Measurements from ENCODE around the gene LBP.

DNA sequence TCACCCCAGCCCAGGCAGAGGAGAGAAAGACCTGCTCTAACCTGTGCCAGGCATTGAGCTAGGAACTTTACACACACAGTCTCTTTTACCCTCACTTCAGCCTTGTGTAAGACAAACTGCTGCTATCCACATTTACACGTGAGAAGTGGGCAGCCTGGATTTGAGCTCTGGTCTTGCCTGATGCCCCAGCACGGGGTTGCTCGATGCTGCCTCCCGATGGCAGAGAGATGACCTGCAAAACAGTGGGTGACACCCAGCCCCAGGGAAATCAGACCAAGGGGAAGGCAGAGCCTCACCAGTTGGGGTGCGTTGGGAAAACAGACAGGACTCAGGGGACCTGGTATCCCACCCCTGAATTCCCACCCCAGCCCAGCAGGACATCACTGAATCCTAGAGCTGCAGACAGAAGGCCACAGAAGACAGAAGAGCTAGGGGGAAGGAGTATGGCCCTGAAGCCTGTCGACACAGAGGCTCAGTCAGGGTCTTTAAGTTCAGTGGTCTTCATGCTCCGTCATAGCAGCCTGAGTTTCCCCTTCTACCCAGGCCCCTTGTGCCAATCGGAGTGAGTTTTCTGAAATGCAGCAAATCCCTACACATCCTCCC, 41.3 kb upstream of the LBP start:
- TF ChIP-seq, protein P1, sequence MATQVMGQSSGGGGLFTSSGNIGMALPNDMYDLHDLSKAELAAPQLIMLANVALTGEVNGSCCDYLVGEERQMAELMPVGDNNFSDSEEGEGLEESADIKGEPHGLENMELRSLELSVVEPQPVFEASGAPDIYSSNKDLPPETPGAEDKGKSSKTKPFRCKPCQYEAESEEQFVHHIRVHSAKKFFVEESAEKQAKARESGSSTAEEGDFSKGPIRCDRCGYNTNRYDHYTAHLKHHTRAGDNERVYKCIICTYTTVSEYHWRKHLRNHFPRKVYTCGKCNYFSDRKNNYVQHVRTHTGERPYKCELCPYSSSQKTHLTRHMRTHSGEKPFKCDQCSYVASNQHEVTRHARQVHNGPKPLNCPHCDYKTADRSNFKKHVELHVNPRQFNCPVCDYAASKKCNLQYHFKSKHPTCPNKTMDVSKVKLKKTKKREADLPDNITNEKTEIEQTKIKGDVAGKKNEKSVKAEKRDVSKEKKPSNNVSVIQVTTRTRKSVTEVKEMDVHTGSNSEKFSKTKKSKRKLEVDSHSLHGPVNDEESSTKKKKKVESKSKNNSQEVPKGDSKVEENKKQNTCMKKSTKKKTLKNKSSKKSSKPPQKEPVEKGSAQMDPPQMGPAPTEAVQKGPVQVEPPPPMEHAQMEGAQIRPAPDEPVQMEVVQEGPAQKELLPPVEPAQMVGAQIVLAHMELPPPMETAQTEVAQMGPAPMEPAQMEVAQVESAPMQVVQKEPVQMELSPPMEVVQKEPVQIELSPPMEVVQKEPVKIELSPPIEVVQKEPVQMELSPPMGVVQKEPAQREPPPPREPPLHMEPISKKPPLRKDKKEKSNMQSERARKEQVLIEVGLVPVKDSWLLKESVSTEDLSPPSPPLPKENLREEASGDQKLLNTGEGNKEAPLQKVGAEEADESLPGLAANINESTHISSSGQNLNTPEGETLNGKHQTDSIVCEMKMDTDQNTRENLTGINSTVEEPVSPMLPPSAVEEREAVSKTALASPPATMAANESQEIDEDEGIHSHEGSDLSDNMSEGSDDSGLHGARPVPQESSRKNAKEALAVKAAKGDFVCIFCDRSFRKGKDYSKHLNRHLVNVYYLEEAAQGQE (IDR thresholded peaks at IDR 0.05; ENCODE audit: low read depth): no peak
- no peak for TF ChIP-seq POLR2AphosphoS5 (IDR thresholded peaks at IDR 0.05; ENCODE audit: low read depth, low read length)
- TF ChIP-seq, protein P2, sequence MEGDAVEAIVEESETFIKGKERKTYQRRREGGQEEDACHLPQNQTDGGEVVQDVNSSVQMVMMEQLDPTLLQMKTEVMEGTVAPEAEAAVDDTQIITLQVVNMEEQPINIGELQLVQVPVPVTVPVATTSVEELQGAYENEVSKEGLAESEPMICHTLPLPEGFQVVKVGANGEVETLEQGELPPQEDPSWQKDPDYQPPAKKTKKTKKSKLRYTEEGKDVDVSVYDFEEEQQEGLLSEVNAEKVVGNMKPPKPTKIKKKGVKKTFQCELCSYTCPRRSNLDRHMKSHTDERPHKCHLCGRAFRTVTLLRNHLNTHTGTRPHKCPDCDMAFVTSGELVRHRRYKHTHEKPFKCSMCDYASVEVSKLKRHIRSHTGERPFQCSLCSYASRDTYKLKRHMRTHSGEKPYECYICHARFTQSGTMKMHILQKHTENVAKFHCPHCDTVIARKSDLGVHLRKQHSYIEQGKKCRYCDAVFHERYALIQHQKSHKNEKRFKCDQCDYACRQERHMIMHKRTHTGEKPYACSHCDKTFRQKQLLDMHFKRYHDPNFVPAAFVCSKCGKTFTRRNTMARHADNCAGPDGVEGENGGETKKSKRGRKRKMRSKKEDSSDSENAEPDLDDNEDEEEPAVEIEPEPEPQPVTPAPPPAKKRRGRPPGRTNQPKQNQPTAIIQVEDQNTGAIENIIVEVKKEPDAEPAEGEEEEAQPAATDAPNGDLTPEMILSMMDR (IDR thresholded peaks at IDR 0.05 in 2 of 3, conservative IDR thresholded peaks at IDR 0.05 in 1 of 3; ENCODE audit: borderline replicate concordance in 1 of 3, insufficient read depth in 1 of 3, low read depth in 2 of 3, low read length in 2 of 3): peak; percentile 37 to 82 (median 75); a peak in 5 of 6 replicates
- TF ChIP-seq CEBPB (IDR thresholded peaks at IDR 0.05; ENCODE audit: low read depth): no peak
- TF ChIP-seq EZH2phosphoT487 (IDR thresholded peaks at IDR 0.05; ENCODE audit: borderline replicate concordance): no peak
- TF ChIP-seq SIN3A (IDR thresholded peaks at IDR 0.05; ENCODE audit: low read depth): no peak
- TF ChIP-seq SRF (IDR thresholded peaks at IDR 0.05; ENCODE audit: low read depth): no peak
- TF ChIP-seq RAD21 (IDR thresholded peaks at IDR 0.05; ENCODE audit: low read depth): peak; percentile 59
- no peak for TF ChIP-seq EZH2 (IDR thresholded peaks at IDR 0.05)
- no peak for TF ChIP-seq JUND (IDR thresholded peaks at IDR 0.05)

All from HCT116 (cell line).